Measurements from ENCODE around the gene PRSS33. TPM values are rescaled to one million over a fixed set of nuclear protein-coding genes. Genes with fewer than 3 reads are reported as not detected.

PRSS33 gene
- total and polyA plus RNA-seq, 10 donors: 0.03 to 0.67 (median 0.32) TPM; not detected in 7

- DNase-seq: no peak
- TF ChIP-seq CTCF (IDR thresholded peaks at IDR 0.05 in 8 of 11, conservative IDR thresholded peaks at IDR 0.05 in 3 of 11): no peak
- no peak for TF ChIP-seq POLR2AphosphoS5 (IDR thresholded peaks at IDR 0.05)
- no peak for TF ChIP-seq POLR2A (IDR thresholded peaks at IDR 0.05)
- no peak overlapping the region for H3K4me3 ChIP-seq
- no peaks in the 10 kb centered on the region for H3K9me3 ChIP-seq
- H3K4me1 ChIP-seq: peaks cover 0 to 10% (median 0%) of the 10 kb centered on the region in 6 donors
- peaks cover 0 to 41% (median 0%) of the 10 kb centered on the region in 7 donors for H3K27me3 ChIP-seq (replicated peaks in 1 of 7)
- no peak overlapping the region for H3K27ac ChIP-seq
- 74 to 87% (median 83%) methylated on average over 9 of the region's 9 CpGs for WGBS, 5 donors
- intact Hi-C loops (cut with DNase I; ENCODE audit: low total_unique reads): no loop called here
- H3K36me3 ChIP-seq: no peaks in the 10 kb centered on the region
Observed at GRCh38 chr16:2821487-2822157, 34.3 kb upstream of the PRSS33 start.

DNA sequence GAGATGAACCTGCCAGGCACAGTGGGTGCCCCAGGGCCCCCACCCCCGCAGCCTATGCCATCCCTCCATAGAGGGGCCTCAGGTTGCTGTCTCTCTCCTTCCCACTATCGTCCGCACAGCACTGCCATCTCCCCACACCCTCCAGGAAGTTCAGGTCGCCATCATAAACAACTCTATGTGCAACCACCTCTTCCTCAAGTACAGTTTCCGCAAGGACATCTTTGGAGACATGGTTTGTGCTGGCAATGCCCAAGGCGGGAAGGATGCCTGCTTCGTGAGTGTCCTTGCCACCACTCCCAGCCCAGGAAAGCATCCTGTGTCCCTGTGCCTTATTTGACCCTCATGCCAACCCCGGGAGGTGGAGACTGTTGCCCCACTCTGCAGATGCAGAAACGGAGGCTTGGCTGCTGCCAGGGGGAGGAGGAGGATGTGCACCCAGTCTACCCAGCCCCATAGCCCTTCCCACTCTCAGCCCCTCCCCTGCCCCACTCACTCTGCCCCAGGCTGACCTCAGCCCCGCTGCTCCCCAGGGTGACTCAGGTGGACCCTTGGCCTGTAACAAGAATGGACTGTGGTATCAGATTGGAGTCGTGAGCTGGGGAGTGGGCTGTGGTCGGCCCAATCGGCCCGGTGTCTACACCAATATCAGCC, 33.6 kb upstream of the PRSS33 start:
- Histone ChIP-seq H3K4me1 (peaks cover 0 to 9% (median 0%) of the 10 kb centered on the region in 6 donors), H3K9me3 (no peaks in the 10 kb centered on the region), H3K4me3 (no peak overlapping the region), H3K36me3 (no peaks in the 10 kb centered on the region), H3K27me3 (replicated peaks in 1 of 7) (peaks cover 0 to 45% (median 3%) of the 10 kb centered on the region in 7 donors), H3K27ac (no peak overlapping the region)
- TF ChIP-seq POLR2AphosphoS5 (IDR thresholded peaks at IDR 0.05) (no peak), CTCF (IDR thresholded peaks at IDR 0.05 in 8 of 11, conservative IDR thresholded peaks at IDR 0.05 in 3 of 11) (no peak), POLR2A (IDR thresholded peaks at IDR 0.05) (no peak)
- DNase-seq: peak; percentile 43
- intact Hi-C loops (cut with DNase I; ENCODE audit: low total_unique reads): no loop called here
- WGBS, 5 donors: 74 to 86% (median 80%) methylated on average over 12 to 14 of the region's 14 CpGs

DNA sequence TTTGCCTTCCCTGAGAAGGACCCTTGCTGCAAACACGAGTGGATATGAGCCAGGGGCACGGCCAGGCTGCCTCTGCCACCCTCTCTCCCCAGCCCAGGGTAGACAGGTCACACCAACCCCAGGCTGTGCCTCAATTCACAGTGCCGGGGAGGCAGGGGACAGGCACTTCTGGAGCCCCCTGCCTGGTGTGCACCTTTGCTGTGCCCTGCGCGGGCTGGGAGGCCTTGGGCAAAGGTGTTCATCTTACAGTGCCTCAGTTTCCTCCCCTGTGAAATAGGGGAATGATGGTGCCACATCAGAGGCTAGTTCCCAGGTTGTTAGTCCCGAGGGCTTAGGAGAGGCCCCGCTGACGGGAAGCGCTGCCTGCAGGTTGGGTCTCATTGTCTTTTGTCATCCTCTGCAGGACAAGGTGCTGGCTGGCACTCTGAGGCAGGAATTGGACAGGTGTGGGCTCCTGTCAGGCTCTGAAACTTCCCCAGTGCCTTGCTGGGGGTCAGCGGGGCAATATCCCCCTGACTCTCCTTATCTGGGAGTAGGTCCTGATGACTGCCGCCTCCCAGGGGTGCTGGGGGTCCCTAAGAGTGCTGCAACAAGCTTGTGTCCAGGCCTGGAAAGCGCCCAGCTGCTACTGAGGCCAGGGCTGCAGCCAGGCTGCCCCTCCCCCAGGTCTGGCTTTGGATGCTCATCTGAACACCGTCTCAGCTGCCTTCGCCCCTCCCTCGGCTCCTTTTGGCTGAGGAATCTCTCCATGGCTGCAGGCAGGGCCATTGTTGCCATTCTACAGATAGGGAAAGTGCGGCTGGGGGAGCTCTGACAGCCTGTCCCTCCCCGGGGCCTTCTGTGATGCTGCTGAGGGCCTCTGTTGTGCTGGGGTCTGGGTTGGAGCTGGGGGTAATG, 32.8 kb upstream of the PRSS33 start:
- DNase-seq: peak; percentile 51

More for the DNA sequence above, 32.8 kb upstream of the PRSS33 start:
- Histone ChIP-seq H3K36me3 (no peaks in the 10 kb centered on the region), H3K27me3 (replicated peaks in 1 of 7) (peaks cover 0 to 50% (median 3%) of the 10 kb centered on the region in 7 donors), H3K9me3 (no peaks in the 10 kb centered on the region), H3K27ac (no peak overlapping the region), H3K4me3 (no peak overlapping the region), H3K4me1 (peaks cover 0 to 9% (median 0%) of the 10 kb centered on the region in 6 donors)
- intact Hi-C loops (cut with DNase I; ENCODE audit: low total_unique reads): no loop called here
- TF ChIP-seq CTCF (IDR thresholded peaks at IDR 0.05 in 8 of 11, conservative IDR thresholded peaks at IDR 0.05 in 3 of 11) (no peak), POLR2A (IDR thresholded peaks at IDR 0.05) (no peak), POLR2AphosphoS5 (IDR thresholded peaks at IDR 0.05) (no peak)
- WGBS, 5 donors: 73 to 81% (median 79%) methylated on average over 10 to 17 of the region's 17 CpGs

All from spleen (tissue), 11 donors.